Retinal pigment epithelial cell (primary cell): ENCODE data around the gene ARMC12.

Experiments used
- DNase-seq: peaks from one replicate; pipeline ENCODE4 v3.0.0-alpha.2; 2010; ENCODE audit warnings: low read depth
- H3K4me3 ChIP-seq: 2 replicates; pipeline ENCODE4 v1.5.1; 2011; ENCODE audit warnings: mild to moderate bottlenecking, low read length, control low read depth, moderate library complexity
- CTCF ChIP-seq: conservative IDR thresholded peaks from 2 replicates; pipeline ENCODE4 v1.5.1; 2011; ENCODE audit warnings: low read depth, low read length, control low read depth, inconsistent platforms

The ARMC12 gene

DNA sequence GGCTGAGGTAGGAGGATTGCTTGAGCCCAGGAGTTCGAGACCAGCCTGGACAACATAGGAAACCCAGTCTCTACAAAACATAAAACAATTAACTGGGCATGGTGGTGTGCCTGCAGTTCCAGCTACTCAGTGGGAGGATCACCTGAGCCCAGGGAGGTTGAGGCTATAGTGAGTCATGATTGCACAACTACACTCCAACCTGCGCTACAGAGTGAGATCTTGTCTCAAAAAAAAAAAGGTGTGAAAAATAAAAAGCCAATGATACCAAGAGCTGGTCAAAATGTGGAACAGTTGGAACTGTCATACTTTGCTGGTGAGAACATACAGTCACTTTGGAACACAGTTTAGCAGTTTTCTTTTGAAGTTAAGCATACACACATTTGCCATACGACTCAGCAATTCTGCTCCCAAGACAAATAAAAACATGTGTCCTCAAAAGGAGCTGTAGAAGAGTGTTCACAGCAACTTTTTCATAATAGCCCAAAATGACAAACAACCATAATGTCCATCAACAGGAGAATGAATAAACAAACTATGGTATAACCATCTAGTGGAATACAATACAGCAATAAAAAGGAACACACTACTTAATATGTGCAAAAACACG is 26.5 kb upstream of the ARMC12 start:
- TF ChIP-seq CTCF = no peak
- no peak for DNase-seq

DNA sequence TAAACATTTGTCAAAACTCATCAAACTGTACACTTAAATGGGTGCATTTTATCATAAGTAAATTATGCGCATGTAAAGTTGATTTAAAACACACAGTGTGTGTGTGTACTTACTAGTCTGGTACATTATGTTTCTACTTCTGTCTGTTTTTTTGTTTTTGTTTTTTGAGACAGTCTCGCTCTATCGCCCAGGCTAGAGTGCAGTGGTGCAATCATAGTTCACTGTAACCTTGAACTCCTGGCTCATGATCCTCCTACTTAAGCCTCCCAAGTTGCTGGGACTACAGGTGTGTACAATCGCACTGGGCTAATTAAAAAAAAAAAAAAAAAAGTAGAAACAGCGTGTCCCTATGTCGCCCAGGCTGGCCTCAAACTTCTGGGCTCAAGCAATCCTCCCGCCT is 25.1 kb upstream of the ARMC12 start:
- no peak overlapping the region for H3K4me3 ChIP-seq
- TF ChIP-seq CTCF = no peak
- DNase-seq = no peak

More for the DNA sequence above, 26.5 kb upstream of the ARMC12 start:
- H3K4me3 ChIP-seq = no peak overlapping the region

GRCh38 chr6:35713006-35713767 is 23.6 kb upstream of the ARMC12 start:
- no peak for DNase-seq
- no peak for TF ChIP-seq CTCF
- H3K4me3 ChIP-seq = no peak overlapping the region

- no peak for DNase-seq
- H3K4me3 ChIP-seq = no peak overlapping the region
- TF ChIP-seq CTCF = no peak
These were observed 20.0 kb upstream of the ARMC12 start for GRCh38 chr6:35716798-35717197.

DNA sequence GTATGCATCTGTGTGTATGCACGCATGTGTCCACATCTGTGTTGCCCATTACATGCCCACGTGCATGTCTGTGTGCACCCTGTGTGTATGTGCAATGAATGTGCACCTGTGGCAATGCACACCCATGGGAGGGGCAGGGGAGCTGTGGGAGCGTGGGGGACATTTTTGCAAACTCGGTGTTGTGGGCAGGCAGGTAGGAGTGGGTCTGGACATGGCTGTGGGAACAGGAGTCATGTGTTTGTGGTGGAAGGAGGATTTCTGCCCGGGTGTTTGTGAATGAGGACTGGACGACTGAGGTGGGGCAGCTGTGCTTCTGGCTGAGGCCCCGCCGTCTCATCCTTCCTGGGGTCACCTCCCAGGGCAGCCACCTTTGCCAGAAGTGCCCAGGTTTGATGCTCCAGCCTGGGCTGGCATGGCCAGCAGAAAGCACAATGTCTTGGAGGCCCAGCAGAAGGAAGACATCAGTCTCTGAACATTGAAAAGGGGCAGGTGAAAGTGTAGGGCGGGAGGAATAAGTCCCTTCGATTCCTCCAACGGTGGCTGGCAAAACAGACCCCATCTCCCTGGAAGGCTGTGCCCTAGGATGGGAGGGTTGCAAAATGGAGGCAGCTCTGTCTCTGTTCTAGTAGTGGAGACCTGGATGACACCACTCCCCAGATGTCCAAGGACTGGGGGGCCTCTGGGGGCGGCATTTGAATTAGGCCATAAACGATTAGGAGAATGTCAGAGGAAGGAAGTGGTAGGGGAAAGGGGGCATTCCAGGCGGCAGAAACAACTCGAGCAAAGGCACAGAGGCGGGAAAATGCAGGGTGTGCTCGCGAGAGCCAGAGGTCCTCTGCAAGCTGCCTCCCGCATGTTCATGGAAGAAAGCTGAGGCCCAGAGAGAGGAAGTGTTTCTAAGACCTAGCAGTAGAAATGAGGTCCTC is 19.1 kb upstream of the ARMC12 start:
- no peak overlapping the region for H3K4me3 ChIP-seq
- TF ChIP-seq CTCF = no peak
- no peak for DNase-seq

DNA sequence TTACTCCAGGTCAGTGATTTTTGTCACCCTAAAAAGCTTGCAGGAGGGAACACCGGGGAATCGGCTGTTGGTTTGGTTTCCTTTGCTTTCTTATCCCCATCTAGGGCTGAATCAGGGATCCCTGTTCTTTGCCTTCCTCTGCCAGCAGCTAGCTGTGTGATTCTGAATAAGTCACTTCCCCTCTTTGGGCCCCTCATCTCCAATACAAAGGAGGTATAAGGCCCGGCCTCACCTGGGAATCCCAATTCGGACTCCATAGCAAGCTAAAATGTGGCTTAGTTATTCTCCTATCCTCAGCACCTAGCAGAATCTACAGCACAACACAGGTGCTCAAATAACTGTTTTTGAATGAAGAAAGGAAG is 18.5 kb upstream of the ARMC12 start:
- no peak for DNase-seq
- H3K4me3 ChIP-seq = no peak overlapping the region
- TF ChIP-seq CTCF = no peak
